Stimulated activated CD8-positive, alpha-beta memory T cell treated with anti-CD3 and anti-CD28 coated beads, Interleukin-7, amount 100 ng/mL, for 1 hour (primary cell): ENCODE measurements around the gene DRGX.

ENCODE experiments used
- DNase-seq, 2 donors: peaks; one replicate each; pipeline ENCODE4 v3.0.0-alpha.2; 2020; ENCODE audit warnings: low read depth in 2 of 2

DRGX gene

GRCh38 chr10:49361735-49362568 lies 33.9 kb downstream of the DRGX start:
- no peak for DNase-seq

- DNase-seq = no peak
Measured at GRCh38 chr10:49361178-49361554, 34.7 kb downstream of the DRGX start.

DNA sequence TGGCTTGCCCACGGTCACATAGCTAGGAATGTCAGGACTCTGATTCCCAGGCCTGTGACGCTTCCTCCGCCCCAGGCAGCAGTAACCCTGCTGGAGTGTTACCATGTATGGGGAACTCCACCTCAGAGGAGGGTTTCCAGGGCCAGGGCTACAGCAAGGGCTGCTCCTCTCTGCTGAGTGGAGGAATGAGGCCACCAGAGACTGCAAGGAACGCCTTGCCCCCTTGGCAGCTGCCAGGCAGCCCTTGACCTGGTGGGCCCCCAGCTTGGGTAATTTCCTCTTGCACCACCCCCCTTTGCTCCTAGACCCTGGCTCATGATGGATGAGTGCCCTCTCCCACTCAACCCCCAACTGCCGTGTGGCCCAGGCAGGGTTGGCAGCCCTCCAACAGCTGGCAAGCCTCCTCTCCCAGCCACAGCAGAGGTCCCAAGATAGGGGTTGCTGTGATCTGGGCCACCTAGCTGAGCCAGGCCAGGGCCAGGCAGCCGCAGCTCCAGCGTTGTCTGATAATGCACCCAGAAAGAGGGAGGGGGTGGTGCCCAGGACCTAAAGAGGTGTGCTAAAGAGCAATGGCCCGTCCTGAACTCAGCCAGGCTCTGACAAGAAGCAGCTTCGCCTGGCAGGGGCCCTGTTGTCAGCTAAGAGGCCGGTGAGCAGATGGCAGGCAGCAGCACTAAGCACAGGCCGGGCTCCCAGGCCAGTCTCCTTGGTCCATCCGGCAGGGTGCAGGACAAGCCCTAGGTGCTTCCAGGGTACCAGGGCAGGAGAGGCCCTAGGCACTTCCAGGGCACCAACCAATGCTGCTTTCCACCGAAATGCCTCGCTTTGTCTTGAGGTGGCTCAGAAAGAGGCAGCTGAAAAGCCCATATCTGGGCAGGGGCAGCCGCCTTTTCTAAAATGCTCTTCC lies 35.4 kb downstream of the DRGX start:
- DNase-seq = no peak

GRCh38 chr10:49359349-49360270 lies 36.3 kb downstream of the DRGX start:
- DNase-seq = no peak

DNA sequence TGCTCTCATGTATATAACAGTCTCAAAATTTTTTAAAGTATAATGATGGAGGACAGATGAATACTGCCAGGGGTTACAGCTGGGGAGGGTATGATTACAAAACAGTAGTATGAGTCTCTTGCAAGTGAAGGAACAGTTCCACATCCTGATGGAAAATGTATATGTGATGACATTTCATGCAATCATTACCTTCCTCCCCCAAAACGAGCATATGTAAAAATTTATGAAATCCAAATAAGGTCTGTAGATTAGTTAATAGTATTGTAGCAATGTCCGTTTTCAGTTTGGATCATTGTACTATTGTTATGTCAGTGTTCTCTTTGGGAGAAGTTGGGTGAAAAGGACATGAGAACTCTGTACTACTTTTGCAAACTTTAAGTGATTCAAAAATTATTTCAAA lies 38.0 kb downstream of the DRGX start:
- no peak for DNase-seq

DNA sequence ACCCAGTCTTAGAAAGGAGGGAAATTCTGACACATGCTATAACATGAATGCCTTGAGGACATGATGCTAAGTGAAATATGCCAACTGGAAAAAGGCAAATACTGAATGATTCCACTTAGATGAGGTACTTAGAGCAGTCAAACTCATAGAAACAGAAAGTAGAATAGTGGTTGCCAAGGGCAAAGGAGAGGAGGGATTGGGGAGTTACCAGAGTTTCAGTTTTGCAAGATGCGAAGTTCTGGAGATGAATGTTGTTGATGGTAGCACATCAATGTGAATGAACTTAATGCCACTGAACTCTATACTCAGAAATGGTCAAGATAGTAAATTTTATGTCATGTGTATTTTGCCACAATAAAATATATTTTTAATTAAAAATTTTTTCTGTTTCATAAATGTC lies 38.9 kb downstream of the DRGX start:
- DNase-seq = no peak

DNA sequence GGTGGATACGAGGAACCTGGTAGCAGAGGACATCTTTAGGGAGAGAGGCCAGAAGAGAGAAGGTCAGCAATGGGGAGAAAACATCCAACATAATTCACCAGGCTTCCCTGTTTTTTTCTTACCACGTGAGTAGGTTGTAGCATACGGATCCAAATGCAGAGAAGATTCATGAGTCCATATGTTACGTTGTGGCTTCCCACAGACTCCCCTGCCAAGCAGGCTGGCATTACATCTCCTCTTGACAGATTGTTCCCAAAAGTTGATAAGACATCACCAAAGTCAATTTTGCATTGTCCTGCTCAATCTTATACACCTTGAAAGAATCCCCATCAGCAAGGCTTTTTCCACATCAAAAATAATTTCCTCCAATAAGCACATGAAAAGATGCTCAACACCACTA lies 39.7 kb downstream of the DRGX start:
- no peak for DNase-seq

DNA sequence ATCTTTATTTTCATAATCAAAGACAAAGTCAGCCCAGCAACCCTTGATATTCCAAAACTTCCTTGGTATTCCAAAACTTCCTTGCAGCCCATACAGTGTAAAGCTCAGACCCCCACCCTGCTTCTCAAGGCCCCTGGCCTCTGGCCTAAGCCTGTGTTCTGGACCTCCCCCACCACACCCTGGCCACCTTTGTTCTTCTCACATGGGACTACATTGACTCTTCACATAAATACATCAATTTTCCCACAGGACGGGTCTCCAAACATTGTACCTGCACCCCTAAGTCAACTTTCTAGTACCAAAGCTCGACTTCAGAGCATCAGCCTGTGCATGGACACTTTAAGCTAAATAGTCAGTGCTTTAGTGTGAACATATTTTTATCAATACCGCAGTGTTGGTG lies 40.7 kb downstream of the DRGX start:
- no peak for DNase-seq

- no peak for DNase-seq
Measured at GRCh38 chr10:49354593-49354992, 41.3 kb downstream of the DRGX start.

DNA sequence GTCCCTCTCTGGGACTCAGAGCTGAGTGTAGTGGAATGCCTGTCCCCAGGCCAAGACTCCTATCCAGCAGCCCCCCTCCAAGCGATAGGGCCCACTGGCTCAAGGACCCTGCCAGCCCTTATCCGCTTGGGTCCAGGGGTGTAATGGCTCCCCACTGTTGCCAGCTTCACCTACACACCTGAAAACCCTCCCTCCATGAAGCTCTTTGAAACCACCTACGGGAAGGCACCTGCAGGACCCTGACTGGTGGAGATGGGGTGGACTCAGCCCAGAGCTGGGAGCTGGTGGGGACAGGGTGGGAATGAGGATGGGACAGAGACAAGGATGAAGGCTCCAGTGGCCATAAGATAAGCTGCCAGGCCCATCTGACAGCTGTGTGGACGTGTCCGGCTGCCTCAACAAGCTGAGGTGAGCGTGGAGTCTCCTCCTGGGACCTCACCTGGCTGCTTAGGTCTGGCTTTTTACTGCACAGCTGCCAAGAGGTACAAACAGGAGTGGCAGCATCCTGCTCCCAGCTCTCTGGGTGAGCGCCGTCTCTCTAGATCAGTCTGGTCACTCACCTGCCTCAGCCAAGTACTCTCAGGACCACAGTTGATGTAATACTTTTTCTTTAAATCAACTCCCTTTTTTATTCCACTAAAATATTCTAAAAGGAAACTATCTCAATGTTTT lies 41.9 kb downstream of the DRGX start:
- DNase-seq = no peak

GRCh38 chr10:49353026-49353894 lies 42.6 kb downstream of the DRGX start:
- DNase-seq = no peak

GRCh38 chr10:49352323-49352722 lies 43.6 kb downstream of the DRGX start:
- DNase-seq = no peak

DNA sequence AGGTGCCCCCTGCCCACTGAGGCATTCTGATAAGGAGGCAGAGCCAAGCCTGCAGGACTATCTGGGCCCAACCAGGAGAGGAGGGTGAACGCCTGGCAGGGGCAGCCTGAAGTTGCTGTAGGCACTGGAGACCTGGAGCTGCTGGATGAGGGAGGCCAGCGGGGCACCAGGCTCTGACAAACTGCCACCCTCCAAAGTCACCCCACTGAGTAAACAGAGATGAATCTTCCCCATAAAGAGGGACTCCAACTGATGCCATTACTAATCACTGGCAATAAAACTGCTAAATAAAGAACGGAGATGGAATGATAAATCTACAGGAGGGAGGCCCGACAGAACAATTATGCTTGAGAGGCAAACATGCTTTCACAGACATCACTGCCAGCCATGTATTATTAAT lies 44.2 kb downstream of the DRGX start:
- DNase-seq = no peak

DNA sequence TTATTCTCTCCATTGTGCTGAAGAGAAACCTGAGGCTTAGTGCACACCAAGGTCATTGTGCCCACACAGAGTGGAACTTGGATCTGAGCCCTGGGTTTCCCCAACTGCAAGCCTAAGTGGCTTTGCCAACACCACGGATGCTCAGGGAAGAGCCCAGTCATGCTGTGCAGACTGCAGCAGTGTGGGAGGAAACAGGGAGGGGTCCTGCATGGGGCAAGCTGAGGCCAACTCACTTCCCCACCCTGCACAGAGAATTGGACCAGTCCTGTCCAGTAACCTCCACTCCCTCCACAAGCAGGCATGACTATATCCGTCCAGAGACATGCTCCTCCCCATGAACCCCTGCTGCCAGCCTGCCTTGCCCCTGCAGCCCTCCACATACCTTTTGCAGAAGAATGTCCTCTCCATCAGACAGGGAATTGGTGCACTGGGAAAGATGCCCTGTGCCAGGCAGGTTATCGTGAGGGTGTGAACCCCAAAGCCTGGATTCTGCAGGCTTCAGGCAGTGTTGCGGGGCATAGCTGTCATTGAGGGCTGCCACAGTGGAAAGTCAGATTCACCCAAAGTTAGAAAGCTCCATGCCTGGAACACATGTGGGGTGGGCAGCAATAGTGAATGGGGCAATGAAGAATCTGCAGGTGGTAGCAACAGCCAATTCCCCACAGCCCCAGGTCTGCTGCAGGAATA lies 44.9 kb downstream of the DRGX start:
- DNase-seq = no peak

DNA sequence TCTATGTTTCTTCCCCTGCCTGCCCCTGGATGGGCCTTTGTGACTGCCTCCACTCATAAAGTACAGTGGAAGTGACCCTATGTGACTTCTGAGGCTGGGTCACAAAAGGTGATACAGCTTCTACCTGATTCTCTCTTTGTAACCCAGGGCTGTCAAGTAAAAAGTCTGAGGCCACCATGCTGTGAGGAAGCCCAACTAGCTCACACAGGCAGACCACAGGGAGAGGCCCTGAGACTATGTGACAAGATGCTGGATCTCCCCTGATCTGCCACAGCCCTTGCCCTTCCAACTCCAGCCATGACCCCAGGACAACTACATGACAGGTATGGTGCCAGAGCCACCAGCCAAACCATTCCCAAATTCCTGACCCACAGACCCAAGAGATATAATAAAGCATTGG lies 45.8 kb downstream of the DRGX start:
- no peak for DNase-seq

GRCh38 chr10:49349390-49349789 lies 46.5 kb downstream of the DRGX start:
- DNase-seq = no peak

GRCh38 chr10:49348593-49348992 lies 47.3 kb downstream of the DRGX start:
- no peak for DNase-seq

DNA sequence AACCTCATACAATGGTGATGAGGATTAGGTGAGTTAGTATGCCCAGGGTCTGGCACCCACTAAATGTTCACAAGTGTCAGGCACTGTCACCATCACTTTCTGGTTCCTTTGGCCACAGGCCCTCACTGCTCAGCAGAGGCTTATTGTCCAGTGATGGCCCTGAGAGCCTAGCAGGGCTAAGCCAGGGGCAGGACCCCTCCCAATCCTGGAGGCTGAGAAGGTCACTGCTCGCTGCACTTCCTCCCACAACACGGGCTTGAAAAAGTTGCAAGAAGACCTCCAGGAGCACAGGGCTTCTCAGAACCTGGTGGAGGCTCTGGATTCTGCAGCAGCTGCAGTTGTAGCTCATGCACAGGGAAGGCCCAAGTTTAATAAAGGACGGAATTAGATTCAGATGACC lies 48.1 kb downstream of the DRGX start:
- no peak for DNase-seq

GRCh38 chr10:49347342-49347741 lies 48.5 kb downstream of the DRGX start:
- DNase-seq = no peak

DNA sequence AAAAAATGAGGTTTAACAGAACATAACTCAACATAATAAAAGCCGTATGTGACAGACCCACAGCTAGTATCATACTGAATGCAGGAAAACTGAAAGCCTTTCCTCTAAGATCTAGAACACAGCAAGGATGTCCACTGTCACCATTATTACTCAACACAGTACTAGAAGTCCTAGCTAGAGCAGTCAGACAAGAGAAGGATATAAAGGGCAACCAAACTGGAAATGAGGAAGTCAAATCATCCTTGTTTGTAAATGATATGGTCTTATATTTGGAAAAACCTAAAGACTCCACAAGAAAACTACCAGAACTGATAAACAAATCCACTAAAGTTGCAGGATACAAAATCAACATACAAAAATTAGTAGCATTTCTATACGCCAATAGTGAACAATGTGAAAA lies 51.0 kb downstream of the DRGX start:
- no peak for DNase-seq
